GM20000 (cell line): ENCODE data around the gene ZNF292.
"Not testable (repeated sequence)": the region's sequence is repeated elsewhere in the genome, so short reads cannot be mapped to it uniquely, and the experiment has no call there.

Source experiments
- DNase-seq: peaks from one replicate; pipeline ENCODE4 v3.0.0; 2012; ENCODE audit warnings: low spot score
- CTCF ChIP-seq: IDR thresholded peaks from 2 replicates; pipeline ENCODE4 v1.5.1; 2012; ENCODE audit warnings: mild to moderate bottlenecking, control low read depth; ENCODE audit errors: extremely low read depth, missing control alignments

ZNF292 gene

DNA sequence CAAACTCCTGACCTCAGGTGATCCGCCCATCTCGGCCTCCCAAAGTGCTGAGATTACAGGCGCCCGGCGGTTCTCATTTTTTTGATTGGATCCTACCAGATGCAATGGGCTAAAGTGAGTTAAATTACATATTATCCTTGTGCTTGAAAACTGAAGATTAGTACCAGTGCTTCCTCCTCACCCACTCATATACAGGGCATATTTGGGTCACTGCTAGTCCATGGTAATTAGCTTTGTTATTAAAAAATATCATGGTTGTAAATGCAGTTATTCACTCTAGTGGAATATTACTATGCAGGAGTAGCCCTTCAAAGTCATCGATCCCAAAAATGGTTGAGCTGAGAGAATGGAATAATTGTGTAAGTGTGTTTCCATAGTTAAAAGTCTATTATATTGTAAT lies 26.5 kb downstream of the ZNF292 start:
- no peak for DNase-seq
- TF ChIP-seq CTCF: no peak

GRCh38 chr6:87182321-87182720 lies 27.0 kb downstream of the ZNF292 start:
- peak; percentile 41 for DNase-seq

GRCh38 chr6:87182940-87183339 lies 27.6 kb downstream of the ZNF292 start:
- no peak for TF ChIP-seq CTCF

More at GRCh38 chr6:87182321-87182720, 27.0 kb downstream of the ZNF292 start:
- no peak for TF ChIP-seq CTCF

DNA sequence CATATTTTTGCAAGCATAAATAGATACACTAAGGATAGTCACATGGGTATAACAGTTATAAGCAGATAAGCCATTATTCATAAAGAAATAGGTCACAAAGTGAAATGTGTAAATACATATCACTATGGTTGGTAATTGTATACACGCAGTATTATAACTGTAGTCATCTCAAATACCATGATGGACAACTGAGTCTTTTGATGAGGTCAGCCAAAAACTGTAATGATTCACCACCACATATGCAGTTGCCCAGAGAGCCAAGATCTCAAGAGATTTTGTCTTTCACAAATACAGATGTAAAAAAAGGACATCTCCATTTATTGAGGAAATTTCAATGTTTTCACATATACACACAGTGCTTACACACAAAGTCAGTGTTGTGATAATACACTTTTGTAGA lies 28.3 kb downstream of the ZNF292 start:
- DNase-seq: no peak
- no peak for TF ChIP-seq CTCF

More at GRCh38 chr6:87182940-87183339, 27.6 kb downstream of the ZNF292 start:
- no peak for DNase-seq

DNA sequence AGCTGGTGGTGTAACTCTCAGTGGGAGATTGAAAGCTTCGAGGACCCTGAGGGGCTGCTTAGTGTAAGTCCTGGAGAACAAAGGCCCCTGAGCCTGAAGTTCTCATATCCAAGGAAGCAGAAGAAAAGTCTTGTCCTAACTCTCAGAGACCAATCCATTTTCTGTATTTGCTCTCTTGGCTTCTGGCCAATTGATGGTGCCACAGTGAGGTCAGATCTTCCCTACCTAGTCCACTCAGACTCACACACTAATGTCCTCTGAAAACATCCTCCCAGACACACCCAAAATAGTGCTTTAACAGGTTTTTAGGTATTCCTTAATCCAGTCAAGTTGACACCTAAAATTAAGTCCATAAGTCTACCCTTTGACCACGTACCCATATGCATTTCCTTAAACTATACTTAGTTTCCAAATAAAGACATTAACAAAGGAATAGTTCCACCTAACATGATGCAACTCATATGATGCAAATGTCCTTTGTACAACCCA lies 29.4 kb downstream of the ZNF292 start:
- TF ChIP-seq CTCF: no peak
- no peak for DNase-seq

- no peak for DNase-seq
- TF ChIP-seq CTCF: no peak
These were observed 41.0 kb downstream of the ZNF292 start for GRCh38 chr6:87196275-87196842.

DNA sequence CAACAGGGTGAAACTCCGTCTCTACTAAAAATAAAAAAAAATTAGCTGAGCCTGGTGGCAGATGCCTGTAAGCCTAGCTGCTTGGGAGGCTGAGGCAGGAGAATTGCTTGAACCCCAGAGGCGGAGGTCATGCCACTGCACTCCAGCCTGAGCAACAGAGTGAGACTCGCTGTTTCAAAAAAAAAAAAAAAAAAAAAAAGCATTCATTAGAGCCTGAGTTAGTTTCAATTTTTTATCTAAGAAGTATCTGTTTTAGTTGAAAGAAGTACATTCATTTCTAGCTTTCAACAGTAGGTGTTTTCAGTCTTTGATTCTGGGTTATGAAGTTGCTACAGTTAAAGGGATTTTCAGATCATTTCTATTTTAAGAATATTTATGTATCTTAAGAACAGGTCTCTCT lies 42.2 kb downstream of the ZNF292 start:
- peak; percentile 50 for DNase-seq
- no peak for TF ChIP-seq CTCF

DNA sequence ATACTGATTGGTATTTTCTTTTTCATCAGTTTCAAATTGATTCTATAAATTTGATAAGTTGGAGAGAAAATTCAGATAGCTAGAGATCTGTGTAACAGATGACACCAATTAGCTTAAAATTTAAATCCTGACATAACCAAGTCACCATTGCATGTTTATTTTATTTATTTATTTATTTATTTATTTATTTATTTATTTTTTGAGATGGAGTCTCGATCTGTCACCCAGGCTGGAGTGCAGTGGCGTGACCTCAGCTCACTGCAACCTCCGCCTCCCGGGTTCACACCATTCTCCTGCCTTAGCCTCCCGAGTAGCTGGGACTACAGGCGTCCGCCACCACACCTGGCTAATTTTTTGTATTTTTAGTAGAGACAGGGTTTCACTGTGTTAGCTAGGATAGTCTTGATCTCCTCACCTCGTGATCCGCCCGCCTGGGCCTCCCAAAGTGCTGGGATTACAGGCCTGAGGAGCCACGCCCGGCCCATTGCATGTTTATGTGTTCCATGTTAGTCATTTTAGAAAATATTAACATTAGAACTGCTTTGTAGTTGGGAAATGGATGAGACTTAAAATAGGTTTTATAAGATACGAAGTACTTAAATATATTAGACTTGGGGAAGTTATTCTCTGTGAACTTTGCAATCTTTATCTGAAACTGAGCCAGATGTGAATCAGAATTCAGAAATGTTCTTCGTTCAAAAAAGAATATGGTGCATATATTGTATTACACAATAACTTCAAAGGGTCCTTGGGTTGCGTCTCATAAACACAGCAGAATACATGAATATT lies 42.9 kb downstream of the ZNF292 start:
- not testable (repeated sequence) for DNase-seq
